Kidney epithelial cell (primary cell): Measurements from ENCODE around the gene DHRS12. TPM values are rescaled to one million over a fixed set of nuclear protein-coding genes. Genes with fewer than 3 reads are reported as not detected.

ENCODE experiments used
- DNase-seq: peaks from one replicate; pipeline ENCODE4 v3.0.0-alpha.2; 2010; ENCODE audit warnings: low read depth
- H3K27me3 ChIP-seq: 2 replicates; pipeline ENCODE4 v1.6.0; 2011; ENCODE audit warnings: low read length; ENCODE audit not compliant: control insufficient read depth, insufficient read depth
- H3K36me3 ChIP-seq: 2 replicates; pipeline ENCODE4 v1.5.1; 2011; ENCODE audit warnings: low read length; ENCODE audit not compliant: control insufficient read depth, insufficient read depth
- H3K4me3 ChIP-seq: 2 replicates; pipeline ENCODE4 v1.5.1; 2011; ENCODE audit warnings: low read depth, mild to moderate bottlenecking, control low read depth, low read length
- total RNA-seq: library from RNA; depleted of rRNA; stranded (reverse); fragments of >200 nt; gene quantifications from 2 replicates; pipeline ENCODE4 v1.2.3, GENCODE V29; 2015
- TF ChIP-seq, protein P1 (sequence below): IDR thresholded peaks from 2 replicates; pipeline ENCODE4 v1.5.1; 2011; ENCODE audit warnings: mild to moderate bottlenecking, moderate library complexity, low read length, control low read depth, inconsistent platforms; ENCODE audit not compliant: insufficient read depth, poor library complexity, severe bottlenecking

Gene DHRS12
- total RNA-seq, 1 donor from 2014 or later = 11.7 TPM

DNA sequence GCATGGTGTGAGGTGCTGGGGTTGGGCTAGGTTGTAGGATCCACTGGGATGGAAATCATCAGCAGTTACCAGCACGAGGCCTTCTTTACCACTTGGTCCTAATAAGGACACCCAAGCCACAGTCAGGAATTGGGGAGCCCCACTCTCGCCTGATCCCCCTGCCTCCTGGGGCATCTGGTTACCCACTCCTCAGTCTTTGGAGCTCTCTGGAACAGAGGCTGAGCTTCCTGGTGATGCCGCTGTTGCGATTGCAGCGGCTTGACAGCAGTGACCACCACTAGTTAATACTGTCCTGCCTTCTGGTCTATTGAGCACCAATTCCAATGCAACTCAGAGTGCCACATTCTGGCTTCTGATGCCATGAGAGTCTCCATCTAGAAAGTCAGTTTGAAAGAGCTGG lies 27.6 kb upstream of the DHRS12 start:
- Histone ChIP-seq H3K36me3 (no peaks in the 10 kb centered on the region), H3K4me3 (no peak overlapping the region), H3K27me3 (peaks cover 7% of the 10 kb centered on the region)
- no peak for DNase-seq
- TF ChIP-seq, protein P1, sequence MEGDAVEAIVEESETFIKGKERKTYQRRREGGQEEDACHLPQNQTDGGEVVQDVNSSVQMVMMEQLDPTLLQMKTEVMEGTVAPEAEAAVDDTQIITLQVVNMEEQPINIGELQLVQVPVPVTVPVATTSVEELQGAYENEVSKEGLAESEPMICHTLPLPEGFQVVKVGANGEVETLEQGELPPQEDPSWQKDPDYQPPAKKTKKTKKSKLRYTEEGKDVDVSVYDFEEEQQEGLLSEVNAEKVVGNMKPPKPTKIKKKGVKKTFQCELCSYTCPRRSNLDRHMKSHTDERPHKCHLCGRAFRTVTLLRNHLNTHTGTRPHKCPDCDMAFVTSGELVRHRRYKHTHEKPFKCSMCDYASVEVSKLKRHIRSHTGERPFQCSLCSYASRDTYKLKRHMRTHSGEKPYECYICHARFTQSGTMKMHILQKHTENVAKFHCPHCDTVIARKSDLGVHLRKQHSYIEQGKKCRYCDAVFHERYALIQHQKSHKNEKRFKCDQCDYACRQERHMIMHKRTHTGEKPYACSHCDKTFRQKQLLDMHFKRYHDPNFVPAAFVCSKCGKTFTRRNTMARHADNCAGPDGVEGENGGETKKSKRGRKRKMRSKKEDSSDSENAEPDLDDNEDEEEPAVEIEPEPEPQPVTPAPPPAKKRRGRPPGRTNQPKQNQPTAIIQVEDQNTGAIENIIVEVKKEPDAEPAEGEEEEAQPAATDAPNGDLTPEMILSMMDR = no peak

- Histone ChIP-seq H3K4me3 (no peak overlapping the region), H3K36me3 (no peaks in the 10 kb centered on the region), H3K27me3 (peaks cover 7% of the 10 kb centered on the region)
- TF ChIP-seq, protein P1 = no peak
- no peak for DNase-seq
Measured at GRCh38 chr13:51829568-51829899, 25.6 kb upstream of the DHRS12 start.

DNA sequence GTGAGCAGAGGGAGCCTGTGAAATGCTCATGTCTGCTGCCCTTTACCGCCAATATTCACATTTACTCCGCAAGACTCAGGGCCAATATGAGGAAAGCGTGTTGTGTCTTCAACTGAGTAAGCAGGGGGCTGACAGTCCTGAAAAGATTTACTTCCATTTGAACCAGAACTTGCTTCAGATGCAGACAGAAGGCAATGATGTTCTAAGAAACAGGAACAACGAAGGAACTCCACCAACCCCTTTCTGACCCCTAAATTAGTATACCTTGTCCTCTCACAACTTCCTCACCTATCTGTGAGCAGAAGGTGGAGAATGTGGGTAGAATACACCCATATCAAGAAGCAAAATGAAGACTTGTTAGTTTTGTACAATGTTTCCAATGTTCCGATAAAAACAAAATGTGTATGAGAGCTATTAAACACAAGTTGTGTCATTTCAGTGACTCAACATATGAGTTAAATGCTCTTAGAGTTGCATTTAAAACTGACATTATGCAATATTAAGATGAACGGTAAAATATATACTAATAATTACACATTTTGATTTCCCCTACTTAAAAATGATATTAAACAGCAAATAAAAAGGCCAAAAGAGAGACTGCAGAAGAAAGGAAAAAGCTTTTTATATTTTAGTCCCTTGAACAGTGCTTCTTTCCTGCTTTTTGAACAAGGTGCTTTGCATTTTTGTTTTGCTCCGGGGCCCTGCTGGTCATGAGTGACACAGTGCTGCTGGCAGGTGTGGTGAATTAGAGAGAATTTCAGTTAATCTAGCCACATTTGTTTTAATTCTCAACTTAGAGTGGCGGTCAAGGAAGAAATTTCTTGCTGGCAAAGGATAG lies 25.0 kb upstream of the DHRS12 start:
- TF ChIP-seq, protein P1 = no peak
- peaks cover 7% of the 10 kb centered on the region for H3K27me3 ChIP-seq
- no peaks in the 10 kb centered on the region for H3K36me3 ChIP-seq
- no peak overlapping the region for H3K4me3 ChIP-seq
- DNase-seq = no peak

DNA sequence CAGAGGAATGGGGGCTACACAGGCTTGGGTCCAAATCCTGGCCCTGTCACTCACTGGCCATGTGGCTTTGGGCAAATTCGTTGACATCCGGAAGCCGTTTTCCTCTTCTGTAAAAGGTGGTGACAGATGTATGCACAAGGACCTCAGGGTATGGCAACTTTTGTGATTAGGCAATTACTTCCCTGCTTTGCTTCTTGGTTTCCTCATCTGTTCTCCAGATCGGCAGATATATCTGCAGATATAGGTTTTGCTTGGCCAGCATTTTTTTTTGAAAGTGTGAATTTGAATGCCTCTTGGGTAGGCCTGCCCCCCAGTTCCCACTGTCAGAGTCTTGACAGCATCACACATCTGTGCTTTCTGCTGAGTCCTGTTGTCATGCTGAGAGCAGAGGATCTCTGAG lies 23.3 kb upstream of the DHRS12 start:
- TF ChIP-seq, protein P1 = no peak
- peaks cover 5% of the 10 kb centered on the region for H3K27me3 ChIP-seq
- H3K36me3 ChIP-seq = no peaks in the 10 kb centered on the region
- H3K4me3 ChIP-seq = no peak overlapping the region
- DNase-seq = no peak

DNA sequence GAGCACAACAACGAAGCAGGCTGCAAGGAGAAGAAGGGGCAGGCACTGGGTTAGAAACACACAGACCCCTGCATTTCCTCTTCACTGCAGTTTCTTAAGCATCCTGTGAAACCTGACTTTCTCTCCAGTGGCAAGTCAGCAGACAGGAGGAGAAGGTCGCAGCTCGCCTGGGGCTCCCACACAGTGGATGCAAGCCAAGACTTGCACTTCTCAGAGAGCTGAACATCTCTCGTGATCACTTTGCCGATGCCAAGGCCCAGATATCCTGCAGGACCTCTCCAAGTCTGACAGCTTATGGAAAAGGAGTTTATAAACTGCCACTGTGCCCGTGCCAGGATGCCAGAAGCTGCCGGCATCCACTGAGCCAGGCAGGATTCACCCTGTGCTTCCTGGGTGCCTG lies 22.6 kb upstream of the DHRS12 start:
- no peak overlapping the region for H3K4me3 ChIP-seq
- TF ChIP-seq, protein P1 = no peak
- H3K36me3 ChIP-seq = no peaks in the 10 kb centered on the region
- peaks cover 5% of the 10 kb centered on the region for H3K27me3 ChIP-seq
- DNase-seq = no peak
